GM12891 (cell line): ENCODE measurements around the gene PLEK.

Experiments used
- POLR2A ChIP-seq: IDR thresholded peaks from 2 replicates; pipeline ENCODE4 v1.6.1; 2011; ENCODE audit warnings: low read depth, low read length, control low read depth
- POLR2AphosphoS5 ChIP-seq: IDR thresholded peaks from 2 replicates; pipeline ENCODE4 v1.6.1; 2011; ENCODE audit warnings: low read depth, low read length, control low read depth
- SPI1 ChIP-seq: IDR thresholded peaks from 2 replicates; pipeline ENCODE4 v1.6.1; 2011; ENCODE audit warnings: low read depth, low read length, control low read depth

GRCh38 chr2:68429311-68429826, 64.3 kb downstream of the PLEK start:
- TF ChIP-seq POLR2A (no peak), POLR2AphosphoS5 (no peak), SPI1 (no peak)
